GM19452 (cell line): Measurements from ENCODE around the gene CCL28.

Experiments
- ATAC-seq: cut with Tn5 transposase; IDR thresholded peaks from one replicate; pipeline ENCODE4 v1.9.1; 2021; ENCODE audit not compliant: unreplicated experiment

The CCL28 gene

GRCh38 chr5:43358301-43358700 is 53.9 kb downstream of the CCL28 start:
- no peak for ATAC-seq

- no peak for ATAC-seq
These were observed 54.3 kb downstream of the CCL28 start for GRCh38 chr5:43357878-43358281.

- ATAC-seq = no peak
These were observed 55.1 kb downstream of the CCL28 start for GRCh38 chr5:43357067-43357466.

GRCh38 chr5:43354774-43355173 is 57.4 kb downstream of the CCL28 start:
- no peak for ATAC-seq

- ATAC-seq = no peak
These were observed 58.5 kb downstream of the CCL28 start for GRCh38 chr5:43353668-43354067.

GRCh38 chr5:43352915-43353314 is 59.3 kb downstream of the CCL28 start:
- no peak for ATAC-seq

- no peak for ATAC-seq
These were observed 60.1 kb downstream of the CCL28 start for GRCh38 chr5:43352131-43352530.

GRCh38 chr5:43348861-43349363 is 63.3 kb downstream of the CCL28 start:
- ATAC-seq = no peak

GRCh38 chr5:43348207-43348606 is 64.0 kb downstream of the CCL28 start:
- ATAC-seq = no peak

- ATAC-seq = no peak
These were observed 73.3 kb downstream of the CCL28 start for GRCh38 chr5:43338862-43339261.

- no peak for ATAC-seq
These were observed 76.0 kb downstream of the CCL28 start for GRCh38 chr5:43336159-43336558.

GRCh38 chr5:43335681-43336080 is 76.5 kb downstream of the CCL28 start:
- no peak for ATAC-seq

GRCh38 chr5:43332401-43332800 is 79.8 kb downstream of the CCL28 start:
- no peak for ATAC-seq
